SKM-1 treated with dmso at 0.1 percent for 144 hours (cell line): ENCODE data around the gene PEX11G.
A peak's percentile ranks its signal among the peaks of the same experiment; 100 is the strongest.

Experiments used
- DNase-seq: peaks from one replicate; lab custom pipeline; 2025; ENCODE audit not compliant: unreplicated experiment; lab: John Stamatoyannopoulos, UW

Gene PEX11G

GRCh38 chr19:7488736-7489353 lies at the start of gene PEX11G:
Gene PEX11G, minus strand, starts transcription at chr19:7489035. Its CDS starts 25 bp downstream, at chr19:7489010.
- peak; percentile 50 for DNase-seq

GRCh38 chr19:7535998-7536695 lies 47.3 kb upstream of the PEX11G start:
- DNase-seq = no peak

GRCh38 chr19:7535047-7535997 lies 46.5 kb upstream of the PEX11G start, which contains the start of gene PNPLA6:
Gene PNPLA6, plus strand, starts transcription at chr19:7535717. Its CDS starts 72 bp downstream, at chr19:7535789.
- peak; percentile 76 for DNase-seq

- no peak for DNase-seq
Observed at GRCh38 chr19:7534531-7535046, 45.8 kb upstream of the PEX11G start.

- no peak for DNase-seq
Observed at GRCh38 chr19:7533925-7534480, 45.2 kb upstream of the PEX11G start.

GRCh38 chr19:7533281-7533885 lies 44.5 kb upstream of the PEX11G start:
- no peak for DNase-seq

GRCh38 chr19:7529610-7530490 lies 41.0 kb upstream of the PEX11G start:
- DNase-seq = no peak

- no peak for DNase-seq
Observed at GRCh38 chr19:7529246-7529600, 40.4 kb upstream of the PEX11G start.

GRCh38 chr19:7528522-7529245 lies 39.8 kb upstream of the PEX11G start:
- DNase-seq = no peak

GRCh38 chr19:7528192-7528519 lies 39.3 kb upstream of the PEX11G start:
- no peak for DNase-seq

- no peak for DNase-seq
Observed at GRCh38 chr19:7527516-7528191, 38.8 kb upstream of the PEX11G start.

GRCh38 chr19:7526059-7526929 lies 37.5 kb upstream of the PEX11G start:
- DNase-seq = no peak

GRCh38 chr19:7524992-7525739 lies 36.3 kb upstream of the PEX11G start:
- DNase-seq = no peak

GRCh38 chr19:7524523-7524922 lies 35.7 kb upstream of the PEX11G start:
- DNase-seq = no peak

GRCh38 chr19:7522923-7523667 lies 34.3 kb upstream of the PEX11G start:
- DNase-seq = no peak
